PC-9 (cell line): ENCODE data around the gene TCEANC. TPM values are rescaled to one million over a fixed set of nuclear protein-coding genes. Genes with fewer than 3 reads are reported as not detected.

Experiments used
- Bru-seq: library from RNA; stranded (reverse); fragments of 400-500 nt; gene quantifications from one replicate; lab custom pipeline; 2021; lab: Mats Ljungman, UMichigan
- BruChase-seq, 2 experiments: library from RNA; stranded (reverse); fragments of 400-500 nt; gene quantifications; one replicate each; lab custom pipeline; 2021; lab: Mats Ljungman, UMichigan
- BruUV-seq: library from RNA; stranded (reverse); fragments of 400-500 nt; replicated peaks from 2 replicates; lab custom pipeline; 2021; lab: Mats Ljungman, UMichigan
- CTCF ChIA-PET: fragments of 300-600 bp; sonication (Branson Sonifier 250); formaldehyde crosslinking; loops from one replicate; lab custom pipeline; 2022; ENCODE audit warnings: antibody characterized with exemption; lab: Charles Lee
- POLR2A ChIA-PET: fragments of 300-600 bp; sonication (Branson Sonifier 250); formaldehyde crosslinking; loops from one replicate; lab custom pipeline; 2022; ENCODE audit warnings: antibody characterized with exemption; ENCODE audit not compliant: unreplicated experiment; lab: Charles Lee
- DNase-seq, 2 experiments: peaks; one replicate each; pipeline versions ENCODE4 v3.0.0 to v3.0.0-alpha.2; 2015 to 2022; ENCODE audit warnings: mixed read lengths in 1 of 2
- H2AFZ ChIP-seq: fragments of 200-600 bp; sonication (generic); 2 replicates; pipeline ENCODE4 v1.8.1; 2017; ENCODE audit warnings: antibody characterized with exemption
- H3F3A ChIP-seq: fragments of 200-600 bp; sonication (generic); 2 replicates; pipeline ENCODE4 v1.8.1; 2017; ENCODE audit warnings: antibody characterized with exemption, mild to moderate bottlenecking, low read depth; ENCODE audit not compliant: insufficient read depth
- H3K27ac ChIP-seq: fragments of 200-600 bp; sonication (generic); 2 replicates; pipeline ENCODE4 v1.6.1; 2016; ENCODE audit warnings: mixed run types
- H3K27me3 ChIP-seq: fragments of 200-600 bp; sonication (generic); 2 replicates; pipeline ENCODE4 v1.6.1; 2016; ENCODE audit warnings: low read depth, mixed run types; ENCODE audit not compliant: insufficient read depth
- H3K36me3 ChIP-seq: fragments of 200-600 bp; sonication (generic); 2 replicates; pipeline ENCODE4 v1.6.1; 2016; ENCODE audit warnings: low read depth, mixed run types
- H3K4me1 ChIP-seq: fragments of 200-600 bp; sonication (generic); replicated peaks from 2 replicates; pipeline ENCODE4 v1.6.1; 2016; ENCODE audit warnings: mixed run types; ENCODE audit not compliant: insufficient read depth
- H3K4me2 ChIP-seq: fragments of 200-600 bp; sonication (generic); 2 replicates; pipeline ENCODE4 v1.6.1; 2017; ENCODE audit warnings: mixed run types
- H3K4me3 ChIP-seq: fragments of 200-600 bp; sonication (generic); 2 replicates; pipeline ENCODE4 v1.6.1; 2016; ENCODE audit warnings: mixed run types
- H3K79me2 ChIP-seq: fragments of 200-600 bp; sonication (generic); 2 replicates; pipeline ENCODE4 v1.6.1; 2017; ENCODE audit warnings: low read depth, mixed run types
- H3K9me2 ChIP-seq: fragments of 200-600 bp; sonication (generic); 2 replicates; pipeline ENCODE4 v1.8.1; 2017; ENCODE audit warnings: mild to moderate bottlenecking; ENCODE audit not compliant: insufficient read depth
- H3K9me3 ChIP-seq: fragments of 200-600 bp; sonication (generic); 2 replicates; pipeline ENCODE4 v1.8.1; 2016; ENCODE audit warnings: low read depth; ENCODE audit not compliant: insufficient read depth
- H4K20me1 ChIP-seq: fragments of 200-600 bp; sonication (generic); 2 replicates; pipeline ENCODE4 v1.8.1; 2017; ENCODE audit not compliant: insufficient read depth
- CTCF ChIP-seq: fragments of 200-600 bp; sonication (generic); conservative IDR thresholded peaks from 2 replicates; pipeline ENCODE4 v1.6.1; 2017; ENCODE audit warnings: mixed run types, antibody characterized with exemption, mild to moderate bottlenecking, moderate library complexity
- EZH2 ChIP-seq: fragments of 200-600 bp; sonication (generic); IDR thresholded peaks from 2 replicates; pipeline ENCODE4 v1.8.0; 2017; ENCODE audit warnings: antibody characterized with exemption, low read depth
- intact Hi-C: fragments of 100-400 bp; cut with micrococcal nuclease; formaldehyde crosslinking; loops from one replicate; pipeline ENCODE4 v1.10.0; 2022; ENCODE audit not compliant: unreplicated experiment
- long read RNA-seq: library from polyadenylated mRNA; stranded (forward); transcript quantifications from one replicate; pipeline ENCODE4 v2.0.0, GENCODE V29; 2022
- total RNA-seq: library from RNA; stranded (reverse); gene quantifications from 2 replicates; pipeline ENCODE4 v1.2.3, GENCODE V29; 2021

Gene TCEANC
- total RNA-seq (0.96 and 1.2 TPM in 2 replicates), Bru-seq, nascent RNA (percentile 38 among the genes with signal in this experiment), BruChase-seq, experiment 1, labeled RNA remaining after a 2-hour chase (percentile 42 among the genes with signal in this experiment), BruChase-seq, experiment 2, labeled RNA remaining after a 6-hour chase (percentile 31 among the genes with signal in this experiment)
- long read RNA-seq, partial matches to known transcripts: 0 of 2 reads
- long read RNA-seq, other reads (novel, unspliced or antisense): 2 of 2 reads

- Histone ChIP-seq H3K36me3 (no peaks in the 10 kb centered on the region), H2AFZ (peak within 1 kb of the TSS; percentile 76), H3K4me2 (peak within 1 kb of the TSS; percentile 93), H3K9me2 (no peaks in the 10 kb centered on the region), H3K4me3 (peak within 1 kb of the TSS; percentile 86), H4K20me1 (no peaks in the 10 kb centered on the region), H3K4me1 (peaks cover 19% of the 10 kb centered on the region), H3F3A (peaks cover 22% of the 10 kb centered on the region), H3K27ac (peak within 1 kb of the TSS; percentile 97), H3K9me3 (no peaks in the 10 kb centered on the region), H3K27me3 (no peaks in the 10 kb centered on the region), H3K79me2 (0 out of 2 replicates have a peak, but pooled peaks cover 5% of the 10 kb centered on the region)
- ChIA-PET CTCF (no interaction called here), POLR2A (interaction anchor here (0.6 kb wide), 1 partner anchor 83 kb away, joined by 4 read pairs; no protein-coding TSS in a partner anchor)
- TF ChIP-seq CTCF (no peak), EZH2 (no peak)
- DNase-seq: peak; percentile 94 to 95
- intact Hi-C loops: loop anchor here (2.0 kb wide), 2 partner anchors 146 to 376 kb away; partner anchors contain the start of gene GEMIN8
- BruUV-seq: TSS peak; percentile 60
These were observed at the start of gene TCEANC for GRCh38 chrX:13652850-13653693. Gene TCEANC, plus strand, starts transcription at chrX:13653141. Its CDS starts 9,368 bp downstream, at chrX:13662509.

- intact Hi-C loops: no loop called here
- no peak overlapping the region for H3K27ac ChIP-seq
- POLR2A ChIA-PET: no interaction called here
- no peaks in the 10 kb centered on the region for H3F3A ChIP-seq
- no TSS peak for BruUV-seq
- no peak for DNase-seq
- H3K27me3 ChIP-seq: no peaks in the 10 kb centered on the region
- H3K79me2 ChIP-seq: no peaks in the 10 kb centered on the region
- H3K4me2 ChIP-seq: no peak overlapping the region
- no peaks in the 10 kb centered on the region for H3K9me2 ChIP-seq
- no peak for TF ChIP-seq CTCF
- TF ChIP-seq EZH2: no peak
- no peaks in the 10 kb centered on the region for H4K20me1 ChIP-seq
- CTCF ChIA-PET: no interaction called here
- H3K4me3 ChIP-seq: no peak overlapping the region
- no peaks in the 10 kb centered on the region for H3K36me3 ChIP-seq
- no peaks in the 10 kb centered on the region for H3K9me3 ChIP-seq
- no peak overlapping the region for H2AFZ ChIP-seq
- no peaks in the 10 kb centered on the region for H3K4me1 ChIP-seq
These were observed 47.3 kb upstream of the TCEANC start for GRCh38 chrX:13605611-13606010.

- H3K4me2 ChIP-seq: no peak overlapping the region
- CTCF ChIA-PET: no interaction called here
These were observed 45.5 kb upstream of the TCEANC start for GRCh38 chrX:13607331-13607995.

More at GRCh38 chrX:13607331-13607995, 45.5 kb upstream of the TCEANC start:
- intact Hi-C loops: no loop called here
- TF ChIP-seq CTCF (no peak), EZH2 (no peak)
- POLR2A ChIA-PET: no interaction called here
- H3K79me2 ChIP-seq: no peaks in the 10 kb centered on the region
- no peak overlapping the region for H3K4me3 ChIP-seq
- no peak overlapping the region for H3K27ac ChIP-seq
- no peaks in the 10 kb centered on the region for H3K36me3 ChIP-seq
- no peaks in the 10 kb centered on the region for H3K9me2 ChIP-seq
- H4K20me1 ChIP-seq: no peaks in the 10 kb centered on the region
- H3K27me3 ChIP-seq: no peaks in the 10 kb centered on the region
- no TSS peak for BruUV-seq
- DNase-seq: no peak
- H3K4me1 ChIP-seq: no peaks in the 10 kb centered on the region
- H3K9me3 ChIP-seq: no peaks in the 10 kb centered on the region
- H3F3A ChIP-seq: no peaks in the 10 kb centered on the region
- H2AFZ ChIP-seq: no peak overlapping the region
